Activated CD4-positive, alpha-beta T cell treated with anti-CD3 and anti-CD28 coated beads, Interleukin-2, Interleukin-6, amounts not matched to agents 100 ng/mL and 50 ng/mL, durations not matched to agents 16 hours and 8 hours (primary cell): ENCODE results near the gene GMDS.

Source experiments
- DNase-seq: peaks from one replicate; pipeline ENCODE4 v3.0.0-alpha.2; 2020

GMDS gene

DNA sequence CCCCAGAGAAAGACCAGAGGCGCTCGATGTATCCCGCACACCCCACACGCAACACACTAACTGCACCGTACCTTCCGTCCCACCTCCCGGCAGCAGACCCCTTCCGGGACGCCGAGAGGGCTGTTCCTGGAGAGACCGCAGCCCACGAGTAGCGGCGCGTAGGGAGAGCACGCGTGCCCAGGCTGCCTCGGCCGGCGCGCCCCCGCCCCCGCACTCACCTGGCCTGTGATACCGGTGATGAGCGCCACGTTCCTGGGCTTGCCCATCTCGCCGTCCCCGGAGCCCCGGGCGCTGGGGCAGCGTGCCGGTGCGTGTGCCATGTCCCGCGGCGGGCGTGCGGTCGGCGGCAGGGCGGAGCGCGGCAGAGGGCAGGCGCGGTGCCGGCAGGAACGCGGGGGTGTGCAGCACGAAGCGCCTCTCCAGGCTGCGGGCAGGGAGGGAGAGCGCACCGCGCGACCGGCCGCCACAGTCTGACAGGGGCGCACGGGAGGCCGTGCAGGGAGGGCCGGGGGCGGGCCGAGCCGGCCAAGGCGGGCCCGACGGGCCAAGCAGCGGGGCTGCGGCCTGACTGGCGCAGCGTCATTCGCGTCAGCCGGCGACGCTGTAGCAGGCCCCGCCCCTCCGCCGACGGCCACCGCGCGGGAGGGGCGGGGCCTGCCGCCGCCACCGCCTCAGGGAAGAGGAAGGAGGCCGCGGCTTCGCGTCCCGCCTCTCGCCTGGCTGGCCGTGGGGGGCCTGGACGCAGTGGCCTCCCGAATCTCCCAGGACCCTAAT lies at the start of gene GMDS:
TSS of gene GMDS (minus strand) at position 503 of the 774 bp plus-strand sequence.
- DNase-seq = peak; percentile 87

DNA sequence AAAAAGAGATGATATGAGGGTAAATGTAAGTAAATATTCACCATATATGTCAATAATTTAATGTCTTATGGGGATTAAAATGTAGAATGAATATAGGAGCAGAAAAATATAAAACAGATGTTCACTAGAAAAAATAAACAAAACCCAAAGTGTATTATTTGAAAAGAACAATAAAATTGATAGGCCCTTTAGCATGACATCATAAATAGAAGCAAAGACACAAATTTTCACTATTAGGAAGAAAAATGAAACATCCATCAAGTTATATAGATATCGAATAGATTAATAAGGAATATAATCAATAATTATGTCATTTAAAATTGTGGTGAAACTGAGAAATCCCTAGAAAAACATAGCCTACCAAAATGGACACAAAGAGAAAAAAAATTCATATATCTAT lies 40.1 kb upstream of the GMDS start:
- no peak for DNase-seq

DNA sequence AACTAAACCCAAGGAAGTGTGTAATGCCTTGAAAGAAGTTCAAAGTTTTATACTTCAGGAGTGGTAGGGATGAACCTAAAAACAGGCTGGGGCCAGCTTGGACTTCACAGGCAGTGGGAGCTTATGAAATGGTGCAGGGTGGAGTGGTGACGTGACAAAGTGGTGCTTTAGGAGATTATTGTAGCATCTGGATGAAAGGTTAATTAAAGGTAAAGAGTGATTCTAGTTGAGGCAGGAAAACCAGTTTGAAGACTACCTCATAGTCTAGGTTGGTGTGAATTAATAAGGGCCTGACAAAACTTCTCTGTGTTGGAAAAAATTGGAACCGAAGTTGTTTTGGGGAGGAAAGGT lies 30.5 kb upstream of the GMDS start:
- DNase-seq = no peak

DNA sequence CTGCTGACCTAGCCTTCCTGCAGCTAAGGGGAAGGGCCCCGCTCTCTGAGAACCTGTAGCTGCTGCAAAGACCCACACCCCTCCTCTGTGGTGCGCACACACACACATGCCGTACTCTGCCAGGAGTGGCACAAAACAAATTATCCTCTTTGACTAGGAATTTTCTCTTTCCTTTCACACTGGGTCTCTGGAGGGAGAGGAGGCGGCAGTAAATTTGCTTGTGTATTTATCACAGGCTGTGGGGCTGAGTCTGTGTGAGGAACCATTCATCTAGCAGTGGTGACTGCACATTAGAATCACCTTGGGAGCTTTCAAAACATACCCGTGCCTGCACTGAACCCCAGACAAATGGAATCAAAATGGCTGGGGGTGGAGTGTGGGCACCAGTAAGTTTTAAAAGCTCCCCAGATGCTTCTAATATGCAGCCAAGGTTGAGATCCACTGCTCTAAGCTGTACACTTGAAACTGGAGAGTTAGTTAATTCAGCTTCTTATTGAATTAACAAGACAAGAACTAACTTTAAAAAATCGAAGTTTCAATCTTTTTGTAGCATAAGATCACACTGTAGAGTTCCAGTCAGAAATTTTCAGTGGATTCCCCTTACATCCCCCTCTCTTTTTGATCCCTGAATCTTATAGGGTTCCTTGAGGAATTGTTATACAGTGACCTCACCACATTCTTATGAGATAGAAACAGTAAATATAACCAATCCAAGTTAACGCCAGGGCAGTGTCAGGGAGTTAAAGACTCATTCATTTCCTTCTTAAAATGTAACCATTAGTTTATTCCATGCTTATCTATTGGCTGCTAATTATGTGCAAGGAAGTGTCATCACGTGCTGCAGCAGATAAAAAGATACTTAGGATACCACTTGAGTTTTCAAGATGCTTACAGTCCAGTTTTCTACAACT lies 29.8 kb upstream of the GMDS start:
- no peak for DNase-seq

DNA sequence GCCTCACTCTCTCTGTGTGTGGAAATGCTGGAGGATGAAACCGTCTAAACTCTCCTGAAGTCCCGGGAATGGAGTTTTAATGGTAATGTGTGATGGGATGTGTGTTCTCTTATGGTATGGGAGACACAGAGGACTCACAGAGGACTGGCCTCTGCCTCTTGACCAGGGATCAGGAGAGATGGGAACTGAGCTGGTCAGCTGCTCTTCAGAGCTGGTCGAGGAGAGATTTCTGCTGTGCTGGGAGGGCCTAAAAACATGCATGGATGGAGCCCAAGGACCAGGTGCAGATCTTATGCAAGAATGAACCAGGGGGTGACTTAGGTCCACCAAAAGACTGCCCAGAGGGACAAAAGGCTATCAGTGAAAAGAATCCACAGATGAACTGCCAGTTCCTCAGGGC lies 27.3 kb upstream of the GMDS start:
- no peak for DNase-seq

DNA sequence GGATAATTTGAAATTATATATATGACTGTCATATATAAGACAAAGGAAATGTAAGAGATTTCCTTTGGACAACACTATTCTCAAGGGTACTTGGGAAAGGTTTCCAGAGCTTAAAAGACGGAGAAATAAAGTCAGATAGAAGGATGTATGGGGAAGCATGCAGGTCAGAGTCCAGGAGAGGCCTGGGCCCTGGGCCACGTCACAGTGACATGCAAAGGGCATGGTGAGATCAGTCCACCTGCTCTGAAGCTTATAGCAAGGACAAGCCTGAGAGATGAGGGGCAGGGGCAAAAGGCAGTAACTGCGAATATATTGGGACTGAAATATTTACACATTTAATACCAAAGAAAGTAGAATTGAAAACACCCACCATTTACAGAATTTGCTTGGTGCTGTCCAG lies 24.6 kb upstream of the GMDS start:
- no peak for DNase-seq

DNA sequence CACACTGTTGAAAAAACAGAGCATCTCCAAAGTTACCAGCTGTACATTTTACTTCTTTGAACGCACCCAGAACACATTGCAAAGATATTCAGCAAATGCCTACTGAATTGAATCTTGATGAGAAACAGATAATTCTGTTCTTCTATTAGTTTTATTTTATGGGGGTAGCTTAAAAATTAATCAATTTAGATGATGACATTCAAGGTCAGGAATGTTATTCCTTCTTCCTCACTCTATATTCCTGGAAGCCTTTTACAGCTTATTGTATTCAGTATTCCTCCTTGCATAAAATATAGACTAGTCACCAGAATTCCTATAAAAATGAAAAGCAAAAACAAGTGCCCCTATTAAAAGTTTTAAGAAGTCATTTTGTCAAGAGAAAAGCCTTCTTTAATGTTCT lies 21.4 kb upstream of the GMDS start:
- DNase-seq = no peak

DNA sequence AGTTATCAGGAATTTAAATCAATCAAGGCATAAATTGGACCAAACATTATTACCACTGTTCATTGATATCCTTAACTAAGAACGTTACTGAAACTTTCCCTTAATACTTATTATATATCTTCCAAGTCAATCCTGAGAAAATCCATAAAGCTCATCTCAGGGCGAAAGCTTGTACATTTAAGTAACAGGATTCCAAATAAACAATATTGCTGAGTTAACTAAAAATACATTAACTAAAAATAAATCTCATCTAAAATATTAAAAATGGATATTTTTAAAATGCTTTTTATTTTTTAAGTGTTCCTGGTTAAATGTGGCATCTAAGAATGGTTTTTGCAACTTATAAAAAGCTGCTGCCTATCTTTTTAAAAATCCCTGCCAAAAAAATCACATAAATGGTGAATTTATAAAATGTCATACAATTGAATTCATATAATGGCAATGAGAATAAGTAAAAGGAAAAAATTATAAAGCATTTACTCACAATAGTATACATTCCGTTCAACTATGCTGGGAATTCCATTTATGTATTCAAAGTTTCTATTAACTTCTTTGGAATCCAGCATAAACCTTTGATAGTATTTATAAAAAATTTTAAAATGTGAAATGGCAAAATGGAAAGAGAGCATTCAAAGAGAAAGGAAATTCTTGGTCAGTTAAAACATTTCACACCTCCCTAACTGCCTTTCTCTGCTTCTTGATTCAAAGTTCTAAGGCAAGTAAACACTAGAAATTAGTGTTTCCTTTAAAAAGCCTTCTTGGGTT lies 20.8 kb upstream of the GMDS start:
- DNase-seq = no peak

DNA sequence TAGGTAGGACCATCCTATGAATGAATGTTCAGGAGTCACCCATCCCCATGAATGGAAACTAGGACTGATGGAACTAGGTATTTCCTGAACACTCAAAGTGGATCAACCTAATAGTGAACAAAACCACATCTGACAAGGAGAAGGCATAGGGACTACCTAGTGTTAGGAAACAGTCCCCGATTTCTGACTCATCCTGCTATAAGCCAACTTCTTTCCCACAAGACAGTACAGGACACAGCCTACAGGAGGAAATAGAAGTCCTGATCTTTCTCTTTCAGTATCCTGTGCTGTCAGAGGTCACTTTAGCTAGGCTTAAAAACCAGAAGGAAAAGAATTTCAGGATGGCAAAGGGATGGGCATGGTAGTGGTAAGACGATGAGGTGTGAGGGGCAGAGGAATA lies 19.5 kb upstream of the GMDS start:
- DNase-seq = no peak

DNA sequence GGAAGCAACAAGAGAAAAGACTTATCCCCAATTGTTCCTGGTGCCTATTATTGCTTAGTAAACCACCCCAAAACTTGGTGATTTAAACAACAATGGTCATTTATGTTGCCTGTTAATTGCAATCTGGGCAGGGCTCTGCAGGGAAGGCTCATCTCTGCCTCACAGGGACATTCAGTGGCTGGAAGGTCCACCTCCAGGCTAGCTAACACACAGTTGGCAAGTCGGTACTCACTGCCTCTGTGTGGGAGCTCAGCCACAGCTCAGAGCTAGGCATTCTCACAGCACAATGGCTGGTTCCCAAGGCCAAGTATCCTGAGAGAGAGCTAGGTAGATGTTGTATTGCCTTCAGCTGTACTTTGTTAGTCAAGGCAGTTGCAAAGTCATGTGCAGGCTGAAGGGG lies 18.5 kb upstream of the GMDS start:
- DNase-seq = no peak

DNA sequence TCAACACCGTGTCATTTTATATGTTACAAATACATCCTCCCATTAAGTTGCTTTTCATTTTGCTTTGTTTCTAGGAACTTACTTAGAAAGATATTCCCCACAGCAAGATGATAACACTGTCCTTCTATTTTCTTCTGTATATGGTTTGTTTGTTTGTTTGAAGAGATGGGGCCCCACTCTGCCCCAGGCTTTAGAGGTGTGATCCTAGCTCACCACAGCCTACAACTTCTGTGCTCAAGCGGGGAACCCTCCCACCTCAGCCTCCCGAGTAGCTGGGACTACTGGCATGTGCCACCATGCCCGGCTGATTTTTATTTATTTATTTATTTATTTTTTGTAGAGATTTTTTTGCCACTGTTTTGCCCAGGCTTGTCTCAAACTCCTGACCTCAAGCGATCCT lies 14.2 kb upstream of the GMDS start:
- no peak for DNase-seq

DNA sequence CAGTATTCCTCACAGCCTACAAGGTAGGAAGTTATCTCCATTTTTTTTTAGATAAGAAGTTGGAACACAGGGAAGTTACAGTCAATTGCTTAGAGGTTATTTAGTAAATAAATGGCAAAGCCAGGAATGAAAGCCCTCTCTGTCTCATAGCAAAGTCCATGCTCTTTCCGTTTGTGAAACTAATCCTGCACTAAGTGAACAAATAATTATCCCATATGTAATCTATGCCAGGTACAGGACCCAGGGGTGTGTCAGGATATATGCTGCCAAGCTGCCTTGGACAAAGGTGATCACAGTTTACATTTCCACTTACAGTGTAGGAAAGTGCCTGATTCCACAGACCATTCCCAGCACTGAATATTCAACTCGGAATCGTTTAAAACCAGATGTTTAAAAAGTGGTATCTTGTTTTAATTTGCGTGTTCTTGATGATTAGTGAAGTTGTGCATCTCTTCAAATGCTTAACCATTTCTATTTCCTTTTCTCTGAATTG lies 13.6 kb upstream of the GMDS start:
- no peak for DNase-seq

DNA sequence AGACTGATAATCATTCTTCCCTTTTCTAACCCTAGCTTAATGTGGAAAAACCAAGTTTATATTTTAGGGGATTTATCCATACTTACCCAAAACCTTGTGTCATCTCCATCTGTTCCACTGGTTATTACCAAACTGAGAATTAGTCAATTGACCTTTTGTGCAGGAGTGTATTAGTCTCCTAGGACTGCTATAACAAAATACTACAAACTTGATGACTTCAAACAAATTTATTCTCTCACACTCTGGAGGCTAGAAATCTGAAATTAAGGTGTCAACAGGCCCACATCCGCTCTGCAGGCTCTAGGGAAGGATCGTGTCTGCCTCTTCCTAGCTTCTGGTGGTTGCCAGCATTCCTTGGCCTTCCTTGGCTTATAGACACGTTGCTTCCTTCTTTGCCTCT lies 12.7 kb upstream of the GMDS start:
- DNase-seq = no peak

DNA sequence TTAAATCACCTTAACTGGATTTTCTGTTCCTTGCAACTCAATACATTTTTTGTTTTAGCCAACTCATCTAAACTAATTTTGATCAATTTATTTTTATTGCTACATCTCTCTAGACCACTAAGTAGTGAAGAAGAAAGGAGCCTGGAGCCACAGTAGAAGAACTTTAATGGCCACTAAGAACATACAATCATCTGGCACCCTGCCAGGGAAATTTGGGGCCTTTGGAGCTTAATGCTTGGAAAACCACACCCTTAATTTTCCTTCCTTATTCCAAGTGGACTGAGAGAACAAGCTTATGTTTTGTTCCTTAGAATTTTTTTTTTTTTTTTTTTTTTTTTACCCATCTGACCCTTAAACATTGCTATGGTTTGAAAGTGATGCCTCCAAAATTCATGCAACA lies 12.0 kb upstream of the GMDS start:
- no peak for DNase-seq

DNA sequence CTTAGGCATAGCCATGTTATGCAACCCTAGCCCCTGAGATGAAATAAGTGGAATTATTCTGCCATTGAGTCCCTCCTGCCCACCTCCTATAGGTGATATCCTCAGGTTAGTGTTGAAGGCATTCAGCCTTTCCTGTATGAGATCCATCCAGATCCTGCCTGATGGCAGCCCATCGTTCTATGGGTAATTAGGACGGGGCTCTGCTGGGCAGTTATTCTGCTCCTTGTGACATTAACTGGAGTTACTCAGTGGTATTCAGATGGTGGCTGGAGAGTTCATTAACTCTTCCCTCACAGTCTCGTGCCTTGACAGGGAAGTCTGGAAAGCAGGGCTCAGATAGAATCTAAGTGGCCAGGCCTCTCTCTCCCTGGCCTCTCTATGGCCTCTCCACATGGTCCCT lies 9.3 kb upstream of the GMDS start:
- no peak for DNase-seq

DNA sequence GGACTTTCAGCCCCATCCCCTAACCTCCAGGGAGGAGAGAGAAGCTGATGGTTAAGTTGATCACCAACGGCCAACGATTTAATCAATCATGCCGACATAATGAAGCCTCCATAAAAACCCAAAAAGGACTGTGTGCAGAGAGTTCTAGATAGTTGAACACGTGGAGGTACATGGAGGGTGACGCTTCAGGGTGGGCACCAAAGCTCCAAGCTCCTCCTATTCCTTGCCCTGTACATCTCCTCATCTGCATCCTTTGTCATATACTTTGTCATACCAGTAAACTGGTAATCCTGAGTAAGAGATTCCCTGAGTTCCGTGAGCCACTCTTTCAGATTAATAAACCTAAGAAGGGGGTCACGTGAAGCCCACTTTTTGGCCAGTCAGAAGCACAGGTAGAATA lies 3.7 kb upstream of the GMDS start:
- DNase-seq = no peak

DNA sequence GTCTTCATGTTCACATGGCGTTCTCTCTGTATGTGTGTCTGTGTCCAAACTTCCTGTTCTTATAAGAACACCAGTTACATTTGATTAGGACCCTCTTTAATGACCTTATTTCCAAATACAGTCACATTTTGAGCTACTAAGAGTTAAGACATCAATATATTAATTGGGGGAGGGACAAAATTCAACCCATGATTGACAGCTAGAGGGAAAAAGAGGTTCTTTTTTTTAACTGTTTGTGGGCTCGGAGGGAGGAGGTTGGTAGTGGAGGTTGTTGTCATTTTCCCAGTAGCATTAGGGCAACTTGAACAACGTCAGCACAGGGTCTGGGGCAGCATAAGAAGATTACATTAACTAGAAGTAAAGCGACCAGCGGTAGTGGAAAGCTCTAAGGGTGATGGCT lies 2.3 kb upstream of the GMDS start:
- DNase-seq = no peak

DNA sequence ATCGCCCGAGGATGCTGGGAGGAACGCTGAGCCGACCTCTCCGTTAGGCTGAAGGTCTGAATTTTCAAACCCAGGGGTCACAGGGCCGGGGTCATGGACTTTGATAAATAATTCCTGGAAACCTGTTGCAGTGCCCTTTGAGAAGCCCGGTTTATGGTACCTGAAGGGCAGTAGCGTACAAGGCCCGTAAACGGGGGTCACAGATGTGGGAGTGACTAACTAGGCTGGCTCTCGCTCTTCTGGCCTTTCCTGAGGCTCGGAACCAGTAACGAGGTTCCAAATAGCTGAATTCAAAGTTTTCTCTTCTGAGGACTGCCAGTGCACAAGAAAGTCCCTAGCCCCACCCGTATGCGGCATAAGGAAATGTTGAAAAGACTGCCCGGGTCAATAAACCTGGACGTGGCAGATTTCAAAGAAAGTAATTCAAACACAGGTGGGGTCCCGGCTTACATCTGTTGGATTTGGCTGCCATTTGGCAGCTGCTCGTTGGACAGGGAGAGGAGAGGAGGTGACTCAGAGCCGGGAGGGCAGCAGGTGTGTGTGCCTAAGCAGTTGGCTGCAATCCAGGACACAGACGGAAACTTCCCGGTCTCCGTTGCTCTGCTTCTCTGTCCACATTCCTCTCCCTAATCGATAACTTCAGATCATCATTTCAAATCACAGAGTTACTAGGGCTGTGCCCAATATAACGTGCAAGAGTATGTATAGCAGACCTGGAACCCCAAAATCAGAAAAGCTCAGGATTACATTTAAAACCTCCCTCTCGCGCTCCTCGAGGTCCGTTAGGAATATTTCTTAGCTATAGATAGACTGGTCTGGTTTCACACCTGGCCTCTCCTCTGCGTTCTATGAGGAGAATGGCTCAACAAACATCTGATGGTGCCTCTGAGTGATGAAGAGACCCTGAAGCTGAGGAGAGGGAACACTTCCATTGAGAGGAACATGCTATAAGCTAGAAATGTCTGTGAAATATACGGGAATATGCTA lies 765 bp upstream of the GMDS start:
- peak; percentile 52 for DNase-seq

DNA sequence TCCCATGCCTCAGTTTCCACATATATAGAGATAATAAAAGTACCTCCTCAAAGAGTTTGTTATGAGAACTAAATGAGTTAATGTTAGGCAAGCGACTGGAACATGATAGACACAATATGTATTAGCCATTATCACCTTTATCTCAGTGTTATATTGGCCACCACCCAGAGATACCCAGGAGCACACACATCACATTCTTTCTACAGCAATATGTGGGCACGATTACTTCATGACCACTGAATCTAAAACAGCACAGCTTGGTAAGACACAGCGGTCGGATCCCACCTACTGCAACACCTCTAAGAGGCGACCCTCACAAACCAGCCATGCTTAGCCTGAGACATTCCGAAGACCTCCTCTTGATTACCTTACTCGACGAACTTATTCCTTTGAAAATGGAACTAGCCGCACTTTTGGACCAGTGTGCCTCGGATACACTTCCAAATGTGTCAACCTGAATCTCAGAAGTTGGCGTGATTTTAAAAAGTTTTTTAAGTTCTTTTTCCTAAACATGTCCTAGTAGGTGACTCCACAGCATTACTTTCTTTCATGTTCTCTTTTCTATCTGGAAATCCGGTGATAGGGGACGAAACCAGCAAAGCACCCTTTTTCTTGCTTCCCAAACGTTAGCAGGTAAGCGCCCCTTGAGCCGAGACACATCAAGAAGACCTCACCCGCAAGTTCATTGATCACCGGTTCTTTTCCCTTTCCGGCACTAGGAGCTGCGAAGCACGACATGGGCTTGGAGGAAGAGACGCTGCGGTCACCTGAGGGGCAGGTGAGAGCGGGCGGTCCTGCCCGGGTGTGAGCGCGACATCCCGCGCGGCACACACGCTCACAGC lies 923 bp downstream of the GMDS start:
- no peak for DNase-seq

DNA sequence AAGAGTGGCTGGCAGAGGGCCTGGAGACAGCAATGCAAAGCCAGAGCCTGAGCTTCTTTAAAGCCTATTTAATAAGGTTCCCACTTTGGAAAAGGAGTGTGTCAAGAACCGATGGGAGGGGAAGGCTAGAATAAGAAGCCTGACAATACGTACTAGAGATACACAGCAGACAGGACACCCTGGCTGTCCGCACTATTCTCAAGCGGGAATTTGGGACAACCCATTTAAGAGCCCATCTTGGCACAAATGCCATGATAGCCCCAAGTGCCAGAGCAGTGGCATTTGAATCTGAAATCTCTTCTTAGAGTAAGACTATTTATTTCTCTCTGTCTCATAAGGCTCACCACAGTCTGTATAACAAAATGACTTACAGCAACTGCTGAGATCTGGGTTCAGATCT lies 3.1 kb downstream of the GMDS start:
- DNase-seq = no peak

DNA sequence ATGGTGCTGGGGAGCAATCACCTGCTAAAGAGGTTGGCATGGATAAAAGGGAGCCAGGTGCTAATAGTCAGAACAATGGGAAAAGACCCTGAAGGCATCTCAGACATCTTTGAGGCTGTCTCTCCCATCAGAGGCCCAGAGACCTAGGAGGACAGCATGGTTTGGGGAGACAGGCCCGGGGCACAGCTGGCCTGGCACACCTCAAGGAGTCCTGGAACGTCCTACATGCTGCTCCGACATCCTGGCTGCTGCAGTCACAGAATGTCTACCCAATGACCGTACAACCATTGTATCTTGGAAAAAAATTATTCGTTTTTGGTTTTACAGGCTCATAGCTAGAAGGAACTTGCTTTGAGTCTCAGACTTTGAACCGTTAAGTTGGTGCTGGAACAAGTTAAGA lies 4.4 kb downstream of the GMDS start:
- DNase-seq = no peak
